Tibial artery (tissue), 4 donors: ENCODE measurements around the gene DPF3.

Experiments used
- DNase-seq, 2 donors: peaks; one replicate each; pipeline ENCODE4 v3.0.0-alpha.2; 2019
- H3K27ac ChIP-seq, 2 donors: fragments of 200-600 bp; sonication (generic) in 1 of 2; 1 replicate in 1 of 2; 2 replicates in 1 of 2; pipeline ENCODE4 v1.5.1; 2018 to 2019; ENCODE audit warnings: mild to moderate bottlenecking in 1 of 2
- H3K27me3 ChIP-seq, 2 donors: fragments of 200-600 bp; sonication (generic) in 1 of 2; one replicate each; pipeline versions ENCODE4 v1.5.1 to v1.6.0; 2016 to 2019
- H3K36me3 ChIP-seq, 3 donors: fragments of 200-600 bp; sonication (generic) in 2 of 3; one replicate each; pipeline ENCODE4 v1.5.1; 2016 to 2019; ENCODE audit warnings: mild to moderate bottlenecking in 2 of 3
- H3K4me1 ChIP-seq, 4 donors: fragments of 200-600 bp; sonication (generic) in 2 of 4; 1 replicate in 3 of 4; 2 replicates in 1 of 4; pipeline ENCODE4 v1.5.1; 2016 to 2019
- H3K4me3 ChIP-seq, 2 donors: fragments of 200-600 bp; sonication (generic) in 1 of 2; 1 replicate in 1 of 2; 2 replicates in 1 of 2; pipeline ENCODE4 v1.5.1; 2018 to 2019; ENCODE audit warnings: mild to moderate bottlenecking in 2 of 2
- H3K9me3 ChIP-seq, 3 donors: fragments of 200-600 bp; sonication (generic) in 1 of 3; one replicate each; pipeline ENCODE4 v1.5.1; 2016 to 2019
- intact Hi-C: fragments of 100-400 bp; cut with DNase I; formaldehyde crosslinking; loops from one replicate; pipeline ENCODE4 v1.15.0; 2023; ENCODE audit warnings: low total_unique reads
- TF ChIP-seq, protein P1 (sequence below), 2 experiments: fragments of 200-600 bp in 1 of 2; fragments of 450-650 bp in 1 of 2; IDR thresholded peaks; one replicate each; pipeline ENCODE4 v1.5.1; 2017 to 2019; ENCODE audit warnings: antibody characterized with exemption in 2 of 2, mild to moderate bottlenecking in 1 of 2, moderate library complexity in 1 of 2

The DPF3 gene

DNA sequence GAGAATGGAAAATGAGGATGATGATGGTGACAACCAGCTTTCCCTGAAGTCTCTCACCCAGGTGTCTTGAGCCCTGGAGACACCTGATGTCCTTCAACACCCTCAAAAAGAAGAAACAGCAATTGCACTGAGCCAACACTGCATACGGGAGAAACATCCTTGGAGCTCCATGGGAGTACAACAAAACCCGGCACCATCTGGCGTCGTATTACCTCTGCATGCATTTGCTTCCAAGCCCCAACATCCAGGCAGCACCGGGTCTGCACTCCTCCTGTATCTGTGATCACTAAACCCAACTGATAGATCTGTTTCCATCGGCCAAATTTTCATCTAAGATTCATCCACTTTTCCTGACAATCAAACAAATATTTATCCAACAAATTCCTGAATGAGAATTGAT, 249.9 kb downstream of the DPF3 start:
- TF ChIP-seq, protein P1, sequence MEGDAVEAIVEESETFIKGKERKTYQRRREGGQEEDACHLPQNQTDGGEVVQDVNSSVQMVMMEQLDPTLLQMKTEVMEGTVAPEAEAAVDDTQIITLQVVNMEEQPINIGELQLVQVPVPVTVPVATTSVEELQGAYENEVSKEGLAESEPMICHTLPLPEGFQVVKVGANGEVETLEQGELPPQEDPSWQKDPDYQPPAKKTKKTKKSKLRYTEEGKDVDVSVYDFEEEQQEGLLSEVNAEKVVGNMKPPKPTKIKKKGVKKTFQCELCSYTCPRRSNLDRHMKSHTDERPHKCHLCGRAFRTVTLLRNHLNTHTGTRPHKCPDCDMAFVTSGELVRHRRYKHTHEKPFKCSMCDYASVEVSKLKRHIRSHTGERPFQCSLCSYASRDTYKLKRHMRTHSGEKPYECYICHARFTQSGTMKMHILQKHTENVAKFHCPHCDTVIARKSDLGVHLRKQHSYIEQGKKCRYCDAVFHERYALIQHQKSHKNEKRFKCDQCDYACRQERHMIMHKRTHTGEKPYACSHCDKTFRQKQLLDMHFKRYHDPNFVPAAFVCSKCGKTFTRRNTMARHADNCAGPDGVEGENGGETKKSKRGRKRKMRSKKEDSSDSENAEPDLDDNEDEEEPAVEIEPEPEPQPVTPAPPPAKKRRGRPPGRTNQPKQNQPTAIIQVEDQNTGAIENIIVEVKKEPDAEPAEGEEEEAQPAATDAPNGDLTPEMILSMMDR (IDR thresholded peaks at IDR 0.05), result no peak
- Histone ChIP-seq H3K4me1 (peaks cover 0 to 13% (median 9%) of the 10 kb centered on the region in 4 donors), H3K4me3 (no peak overlapping the region), H3K27me3 (no peaks in the 10 kb centered on the region), H3K9me3 (no peaks in the 10 kb centered on the region), H3K36me3 (no peaks in the 10 kb centered on the region), H3K27ac (no peak overlapping the region)
- no peak for DNase-seq
- intact Hi-C loops, result no loop called here

DNA sequence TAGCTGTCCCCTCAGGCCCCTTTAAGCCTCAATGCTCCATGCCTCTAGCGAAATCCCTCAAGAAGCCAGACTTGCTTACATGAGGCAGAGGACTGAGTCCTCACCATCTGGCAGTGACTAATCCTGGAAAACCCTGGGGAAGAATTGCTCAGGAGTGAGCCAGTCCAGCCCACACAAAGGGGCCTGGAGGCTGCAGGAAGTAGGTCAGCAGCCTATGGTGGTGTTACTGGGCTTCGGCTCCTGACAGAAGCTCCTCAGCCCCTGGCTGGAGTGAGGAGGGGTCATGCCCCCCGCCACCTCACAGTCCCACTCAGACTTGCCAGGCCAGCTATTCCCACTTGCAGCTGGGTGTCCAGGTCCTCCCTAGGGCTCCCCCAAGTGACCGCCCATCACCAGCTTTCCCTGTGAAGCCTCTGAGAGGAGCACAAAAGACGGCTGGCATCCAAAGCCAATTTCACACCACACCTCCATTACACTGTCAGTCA, 250.5 kb downstream of the DPF3 start:
- TF ChIP-seq, protein P1 (IDR thresholded peaks at IDR 0.05), result no peak
- Histone ChIP-seq H3K27me3 (no peaks in the 10 kb centered on the region), H3K9me3 (no peaks in the 10 kb centered on the region), H3K4me1 (peaks cover 0 to 13% (median 9%) of the 10 kb centered on the region in 4 donors), H3K27ac (no peak overlapping the region), H3K36me3 (no peaks in the 10 kb centered on the region), H3K4me3 (no peak overlapping the region)
- peak in 1 of 2 donors; percentile 35 for DNase-seq
- intact Hi-C loops, result no loop called here

DNA sequence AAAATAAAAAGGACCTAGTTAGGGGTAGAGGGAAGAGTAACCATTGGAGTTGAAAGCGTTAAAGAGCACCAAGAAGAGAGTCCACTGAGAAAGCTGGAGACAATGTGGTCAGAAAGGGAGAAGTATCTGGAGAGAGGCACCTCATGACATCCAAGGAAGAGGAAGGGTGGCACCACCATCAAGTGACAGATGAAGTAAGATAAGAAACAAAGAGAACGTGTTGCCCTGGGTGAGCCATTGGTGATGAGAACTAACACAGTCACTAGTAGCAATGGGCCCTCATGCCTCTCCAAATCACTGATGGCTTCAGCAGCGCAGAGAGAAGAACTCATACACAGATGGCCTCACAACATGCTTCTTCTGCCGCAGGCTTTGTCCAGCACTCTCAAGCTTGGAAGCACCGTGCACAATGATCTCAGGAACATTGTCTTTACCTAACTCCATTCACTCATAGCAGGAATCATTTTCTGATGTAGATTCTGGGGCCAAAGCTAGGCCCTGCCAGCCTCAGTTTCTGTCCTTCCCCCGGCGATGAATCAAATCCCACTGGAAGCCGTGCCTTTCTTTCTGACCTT, 252.9 kb downstream of the DPF3 start:
- H3K4me1 ChIP-seq, result peaks cover 0 to 13% (median 9%) of the 10 kb centered on the region in 4 donors
- no peak overlapping the region for H3K4me3 ChIP-seq
- no peaks in the 10 kb centered on the region for H3K27me3 ChIP-seq
- intact Hi-C loops, result no loop called here
- H3K36me3 ChIP-seq, result no peaks in the 10 kb centered on the region
- TF ChIP-seq, protein P1 (IDR thresholded peaks at IDR 0.05), result no peak
- no peak overlapping the region for H3K27ac ChIP-seq
- DNase-seq, result no peak
- H3K9me3 ChIP-seq, result no peaks in the 10 kb centered on the region

DNA sequence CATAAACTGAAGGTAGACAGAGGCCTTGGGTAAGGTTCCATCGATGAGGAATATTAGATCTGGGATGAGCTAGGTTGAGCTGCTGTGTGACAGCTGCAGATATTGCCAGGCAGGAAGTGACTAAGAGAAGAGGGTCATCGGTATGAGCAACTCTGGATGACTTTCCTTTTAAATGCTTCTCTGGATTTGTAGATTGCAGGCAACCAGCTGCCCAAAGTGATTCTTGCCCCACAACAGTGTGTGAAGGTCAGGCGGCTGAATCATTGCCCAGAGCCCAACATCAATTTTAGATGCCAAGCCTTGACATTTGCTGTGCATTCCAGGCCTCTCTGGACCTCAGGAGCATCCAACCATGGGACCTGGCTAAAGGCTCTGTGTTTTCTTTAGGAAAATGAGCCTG, 255.9 kb downstream of the DPF3 start:
- peaks cover 0 to 6% (median 4%) of the 10 kb centered on the region in 4 donors for H3K4me1 ChIP-seq
- H3K9me3 ChIP-seq, result no peaks in the 10 kb centered on the region
- TF ChIP-seq, protein P1 (IDR thresholded peaks at IDR 0.05), result no peak
- H3K27ac ChIP-seq, result no peak overlapping the region
- intact Hi-C loops, result no loop called here
- H3K36me3 ChIP-seq, result no peaks in the 10 kb centered on the region
- H3K27me3 ChIP-seq, result no peaks in the 10 kb centered on the region
- no peak for DNase-seq
- H3K4me3 ChIP-seq, result no peak overlapping the region

DNA sequence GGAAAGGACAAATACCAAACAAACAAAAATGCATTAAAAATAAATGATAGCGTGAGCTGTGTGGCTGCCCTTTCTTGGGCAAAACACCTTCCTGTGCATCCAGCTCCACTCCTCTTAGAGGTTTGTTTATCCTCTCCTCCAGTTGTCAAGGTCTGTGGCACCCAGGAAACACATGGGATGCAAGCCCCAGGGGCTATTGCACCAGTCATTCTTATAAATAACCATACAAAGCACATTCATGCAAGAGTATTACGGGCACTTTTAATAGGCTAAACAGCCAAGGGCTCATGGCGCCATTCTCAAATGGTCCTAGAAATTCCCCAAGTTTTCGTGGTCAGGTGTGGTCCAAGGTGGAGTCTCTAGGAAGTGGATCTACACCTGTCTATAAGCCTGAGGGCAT, 257.0 kb downstream of the DPF3 start:
- DNase-seq, result no peak
- H3K27me3 ChIP-seq, result no peaks in the 10 kb centered on the region
- H3K9me3 ChIP-seq, result no peaks in the 10 kb centered on the region
- H3K4me3 ChIP-seq, result no peak overlapping the region
- intact Hi-C loops, result no loop called here
- TF ChIP-seq, protein P1 (IDR thresholded peaks at IDR 0.05), result no peak
- H3K27ac ChIP-seq, result no peak overlapping the region
- no peaks in the 10 kb centered on the region for H3K4me1 ChIP-seq
- H3K36me3 ChIP-seq, result no peaks in the 10 kb centered on the region

DNA sequence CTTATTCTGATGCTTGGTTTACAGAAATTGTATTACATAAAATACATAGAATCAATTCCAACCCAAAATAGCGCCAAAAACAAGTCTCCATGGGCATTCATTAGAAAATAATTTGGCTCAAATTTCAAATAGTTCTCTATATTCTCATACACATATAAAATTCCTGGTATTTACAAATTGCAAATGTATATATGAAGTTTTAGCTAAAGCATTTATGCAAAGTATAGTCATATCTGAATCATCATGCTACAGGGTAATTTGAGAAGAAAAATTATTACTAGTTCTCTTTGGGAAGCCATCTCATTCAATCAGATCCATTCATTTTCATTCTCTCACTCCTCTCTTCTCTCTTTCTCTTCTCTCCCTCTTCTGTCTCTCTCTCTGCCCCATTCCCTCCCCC, 257.8 kb downstream of the DPF3 start:
- no peak for DNase-seq
- H3K27me3 ChIP-seq, result no peaks in the 10 kb centered on the region
- H3K4me1 ChIP-seq, result no peaks in the 10 kb centered on the region
- intact Hi-C loops, result no loop called here
- no peaks in the 10 kb centered on the region for H3K36me3 ChIP-seq
- TF ChIP-seq, protein P1 (IDR thresholded peaks at IDR 0.05), result no peak
- no peak overlapping the region for H3K27ac ChIP-seq
- H3K4me3 ChIP-seq, result no peak overlapping the region
- H3K9me3 ChIP-seq, result no peaks in the 10 kb centered on the region
